Neuronal stem cell (in vitro differentiated cells): Measurements from ENCODE around the gene ECSIT.
A peak's percentile ranks its signal among the peaks of the same experiment; 100 is the strongest.

ENCODE experiments used
- DNase-seq: peaks from one replicate; pipeline ENCODE4 v3.0.0-alpha.2; 2013; ENCODE audit warnings: low spot score
- H2AFZ ChIP-seq: one replicate; pipeline ENCODE4 v1.6.1; 2013; ENCODE audit warnings: mild to moderate bottlenecking, low read length, inconsistent platforms
- H2AK5ac ChIP-seq: 2 replicates; pipeline ENCODE4 v1.6.1; 2013; ENCODE audit warnings: low read depth, mild to moderate bottlenecking, inconsistent platforms, low read length, moderate library complexity, mixed read lengths
- H2BK120ac ChIP-seq: 2 replicates; pipeline ENCODE4 v1.6.1; 2013; ENCODE audit warnings: low read depth, mild to moderate bottlenecking, inconsistent platforms, low read length, moderate library complexity, mixed read lengths
- H2BK12ac ChIP-seq: one replicate; pipeline ENCODE4 v1.6.1; 2013; ENCODE audit warnings: low read length, inconsistent platforms
- H2BK15ac ChIP-seq: 2 replicates; pipeline ENCODE4 v1.6.1; 2013; ENCODE audit warnings: mild to moderate bottlenecking, low read length, inconsistent platforms, mixed read lengths
- H2BK5ac ChIP-seq: one replicate; pipeline ENCODE4 v1.6.1; 2013; ENCODE audit warnings: inconsistent platforms, mild to moderate bottlenecking, low read length, moderate library complexity
- H3K14ac ChIP-seq: one replicate; pipeline ENCODE4 v1.6.1; 2013; ENCODE audit warnings: low read length, inconsistent platforms
- H3K18ac ChIP-seq: 2 replicates; pipeline ENCODE4 v1.6.1; 2013; ENCODE audit warnings: low read length, inconsistent platforms
- H3K23ac ChIP-seq: 2 replicates; pipeline ENCODE4 v1.6.1; 2013; ENCODE audit warnings: low read depth, mild to moderate bottlenecking, mixed read lengths, low read length, inconsistent platforms; ENCODE audit not compliant: poor library complexity
- H3K27ac ChIP-seq: replicated peaks from 3 replicates; pipeline ENCODE4 v1.5.1; 2013; ENCODE audit warnings: low read length, inconsistent platforms
- H3K27me3 ChIP-seq, 3 experiments: 2 replicates each; pipeline ENCODE4 v1.6.1; 2013; ENCODE audit warnings: low read length in 3 of 3, mild to moderate bottlenecking in 2 of 3, inconsistent platforms in 1 of 3, low read depth in 1 of 3, mixed read lengths in 1 of 3, moderate library complexity in 1 of 3; ENCODE audit not compliant: control insufficient read depth in 3 of 3, insufficient read depth in 3 of 3
- H3K36me3 ChIP-seq, 2 donors: replicated peaks in 1 of 2; 2 replicates each; pipeline ENCODE4 v1.6.1; 2013; ENCODE audit warnings: low read length in 2 of 2; ENCODE audit not compliant: control insufficient read depth in 2 of 2, insufficient read depth in 2 of 2
- H3K4ac ChIP-seq: 2 replicates; pipeline ENCODE4 v1.6.1; 2013; ENCODE audit warnings: inconsistent platforms, mild to moderate bottlenecking, low read length, moderate library complexity
- H3K4me1 ChIP-seq, 2 donors: 1 replicate in 1 of 2; 2 replicates in 1 of 2; pipeline ENCODE4 v1.6.1; 2013; ENCODE audit warnings: low read length in 2 of 2, low read depth in 1 of 2; ENCODE audit not compliant: control insufficient read depth in 2 of 2, insufficient read depth in 1 of 2
- H3K4me2 ChIP-seq: one replicate; pipeline ENCODE4 v1.6.1; 2013; ENCODE audit warnings: mild to moderate bottlenecking, low read length, inconsistent platforms; ENCODE audit not compliant: insufficient read depth, poor library complexity, severe bottlenecking
- H3K4me3 ChIP-seq, 2 donors: 2 replicates each; pipeline ENCODE4 v1.5.1; 2013; ENCODE audit warnings: low read length in 2 of 2, mild to moderate bottlenecking in 2 of 2, inconsistent platforms in 1 of 2, moderate library complexity in 1 of 2
- H3K79me1 ChIP-seq: one replicate; pipeline ENCODE4 v1.6.1; 2013; ENCODE audit warnings: low read depth, mild to moderate bottlenecking, inconsistent platforms, low read length, moderate library complexity
- H3K9ac ChIP-seq: one replicate; pipeline ENCODE4 v1.6.1; 2013; ENCODE audit warnings: mild to moderate bottlenecking, low read depth, low read length, inconsistent platforms; ENCODE audit not compliant: poor library complexity
- H3K9me3 ChIP-seq, 2 donors: replicated peaks in 1 of 2; 2 replicates each; pipeline versions ENCODE3 to v1.6.1; 2013; ENCODE audit warnings: low read length in 2 of 2, mild to moderate bottlenecking in 2 of 2, inconsistent platforms in 1 of 2, low read depth in 1 of 2, mixed read lengths in 1 of 2, moderate library complexity in 1 of 2; ENCODE audit not compliant: control insufficient read depth in 2 of 2, insufficient read depth in 1 of 2
- H4K8ac ChIP-seq: one replicate; pipeline ENCODE4 v1.6.1; 2013; ENCODE audit warnings: low read depth, mild to moderate bottlenecking, inconsistent platforms, low read length, moderate library complexity
- H4K91ac ChIP-seq: one replicate; pipeline ENCODE4 v1.6.1; 2013; ENCODE audit warnings: low read length, low read depth, mild to moderate bottlenecking, inconsistent platforms; ENCODE audit not compliant: poor library complexity
- WGBS, 2 donors: extraction: QIAGEN DNeasy Blood & Tissue Kit; methylation state at CpG; one replicate each; pipeline ENCODE4 v1.1.7; 2013; ENCODE audit warnings: missing lambda C conversion rate in 2 of 2, mixed read lengths in 1 of 2; ENCODE audit not compliant: insufficient read length in 2 of 2, insufficient replicate concordance in 1 of 2; ENCODE audit errors: extremely low coverage in 2 of 2; 5-methylcytosine and 5-hydroxymethylcytosine counted together

ECSIT gene

GRCh38 chr19:11535792-11536595, 7.1 kb upstream of the ECSIT start:
- Histone ChIP-seq H3K27me3 (no peaks in the 10 kb centered on the region), H2AFZ (peak overlapping the region; percentile 93), H2BK12ac (no peak overlapping the region), H3K27ac (no peak overlapping the region), H3K14ac (no peak overlapping the region), H3K36me3 (no peaks in the 10 kb centered on the region), H3K4me2 (peak overlapping the region; percentile 73), H3K4me3 (peak overlapping the region; percentile 43 to 75), H2BK5ac (no peak overlapping the region), H3K9me3 (no peaks in the 10 kb centered on the region), H4K91ac (no peak overlapping the region), H2BK120ac (no peak overlapping the region), H3K4me1 (peaks cover 12 to 14% of the 10 kb centered on the region in 2 donors), H2BK15ac (peak overlapping the region; percentile 5), H2AK5ac (peak overlapping the region; percentile 66), H3K23ac (peak overlapping the region; percentile 81), H4K8ac (peak overlapping the region; percentile 99), H3K79me1 (peaks cover 1% of the 10 kb centered on the region), H3K18ac (peak overlapping the region; percentile 96), H3K9ac (no peak overlapping the region), H3K4ac (no peak overlapping the region)
- peak; percentile 90 for DNase-seq
- WGBS, 2 donors: no CpG with 5 or more reads among the region's 54 CpGs

- Histone ChIP-seq H2BK120ac (no peak overlapping the region), H2BK15ac (no peak overlapping the region), H3K27ac (no peak overlapping the region), H3K9ac (no peak overlapping the region), H3K79me1 (peaks cover 1% of the 10 kb centered on the region), H3K36me3 (no peaks in the 10 kb centered on the region), H3K4ac (no peak overlapping the region), H3K4me2 (no peak overlapping the region), H3K9me3 (no peaks in the 10 kb centered on the region), H2BK5ac (no peak overlapping the region), H3K4me3 (no peak overlapping the region), H3K4me1 (peaks cover 11 to 12% of the 10 kb centered on the region in 2 donors), H2BK12ac (no peak overlapping the region), H4K91ac (no peak overlapping the region), H3K18ac (no peak overlapping the region), H4K8ac (no peak overlapping the region), H3K14ac (no peak overlapping the region), H3K27me3 (no peaks in the 10 kb centered on the region), H3K23ac (no peak overlapping the region), H2AFZ (no peak overlapping the region), H2AK5ac (no peak overlapping the region)
- no peak for DNase-seq
- no CpG with 5 or more reads among the region's 5 CpGs for WGBS, 2 donors
Measured at GRCh38 chr19:11534948-11535347, 6.0 kb upstream of the ECSIT start.

- Histone ChIP-seq H2BK5ac (no peak overlapping the region), H3K4me2 (no peak overlapping the region), H3K27ac (no peak overlapping the region), H3K4me3 (no peak overlapping the region), H3K79me1 (peaks cover 1% of the 10 kb centered on the region), H2BK120ac (no peak overlapping the region), H3K14ac (no peak overlapping the region), H3K4me1 (peaks cover 11 to 12% of the 10 kb centered on the region in 2 donors), H2BK15ac (no peak overlapping the region), H2AFZ (no peak overlapping the region), H4K91ac (no peak overlapping the region), H3K23ac (no peak overlapping the region), H4K8ac (no peak overlapping the region), H3K27me3 (no peaks in the 10 kb centered on the region), H3K9me3 (no peaks in the 10 kb centered on the region), H3K9ac (no peak overlapping the region), H3K18ac (no peak overlapping the region), H3K4ac (no peak overlapping the region), H2BK12ac (no peak overlapping the region), H2AK5ac (no peak overlapping the region), H3K36me3 (no peaks in the 10 kb centered on the region)
- no peak for DNase-seq
- no CpG with 5 or more reads among the region's 1 CpG for WGBS, 2 donors
Measured at GRCh38 chr19:11534538-11534937, 5.6 kb upstream of the ECSIT start.

- Histone ChIP-seq H3K4me1 (no peaks in the 10 kb centered on the region), H3K18ac (no peak overlapping the region), H3K9ac (no peak overlapping the region), H2BK5ac (no peak overlapping the region), H3K79me1 (no peaks in the 10 kb centered on the region), H2BK15ac (no peak overlapping the region), H2AK5ac (no peak overlapping the region), H3K23ac (no peak overlapping the region), H2BK120ac (no peak overlapping the region), H2BK12ac (no peak overlapping the region), H3K4me3 (peak overlapping the region in 1 of 2 donors; percentile 20), H3K4me2 (no peak overlapping the region), H4K8ac (no peak overlapping the region), H3K4ac (no peak overlapping the region), H2AFZ (peak overlapping the region; percentile 1), H3K27me3 (no peaks in the 10 kb centered on the region), H3K27ac (no peak overlapping the region), H3K14ac (no peak overlapping the region), H3K36me3 (no peaks in the 10 kb centered on the region), H4K91ac (no peak overlapping the region), H3K9me3 (no peaks in the 10 kb centered on the region)
- no peak for DNase-seq
- no CpG with 5 or more reads among the region's 9 CpGs for WGBS, 2 donors
Measured at GRCh38 chr19:11530432-11530831, 1.5 kb upstream of the ECSIT start.
